ENCODE measurements around the gene P2RX7. TPM values are rescaled to one million over a fixed set of nuclear protein-coding genes. Genes with fewer than 3 reads are reported as not detected.
"Not testable (repeated sequence)": the region's sequence is repeated elsewhere in the genome, so short reads cannot be mapped to it uniquely, and the experiment has no call there.

The P2RX7 gene
- polyA plus RNA-seq, 1 donor, result 1.0 TPM

- DNase-seq (ENCODE audit: low read depth), result not testable (repeated sequence)
Measured at GRCh38 chr12:121229826-121230537, 97.3 kb downstream of the P2RX7 start.

GRCh38 chr12:121230538-121230907, 97.8 kb downstream of the P2RX7 start:
- DNase-seq (ENCODE audit: low read depth), result no peak

GRCh38 chr12:121232163-121232562, 99.5 kb downstream of the P2RX7 start:
- DNase-seq (ENCODE audit: low read depth), result no peak

- no peak for DNase-seq (ENCODE audit: low read depth)
Measured at GRCh38 chr12:121232977-121233627, 100.4 kb downstream of the P2RX7 start.

GRCh38 chr12:121233628-121234020, 100.9 kb downstream of the P2RX7 start:
- no peak for DNase-seq (ENCODE audit: low read depth)

- DNase-seq (ENCODE audit: low read depth), result no peak
Measured at GRCh38 chr12:121236776-121237175, 104.1 kb downstream of the P2RX7 start.

- no peak for DNase-seq (ENCODE audit: low read depth)
Measured at GRCh38 chr12:121237415-121237814, 104.7 kb downstream of the P2RX7 start.

Other genes starting within 250 kb of the P2RX7 start
- gene SPPL3, start 228.5 kb upstream of the P2RX7 start, polyA plus RNA-seq (ENCODE audit: insufficient read length), result 49.2 TPM
- not detected for gene HNF1A, start 154.3 kb upstream of the P2RX7 start, polyA plus RNA-seq (ENCODE audit: insufficient read length)
- gene C12orf43, start 116.4 kb upstream of the P2RX7 start, polyA plus RNA-seq (ENCODE audit: insufficient read length), result 10.6 TPM
- not detected for gene OASL, start 93.6 kb upstream of the P2RX7 start, polyA plus RNA-seq (ENCODE audit: insufficient read length)
- 9.9 TPM for gene P2RX4, start 77.3 kb downstream of the P2RX7 start, polyA plus RNA-seq (ENCODE audit: insufficient read length)
- gene CAMKK2, start 163.8 kb downstream of the P2RX7 start, polyA plus RNA-seq (ENCODE audit: insufficient read length), result 17.7 TPM
- gene ANAPC5, start 219.5 kb downstream of the P2RX7 start, polyA plus RNA-seq (ENCODE audit: insufficient read length), result 117 TPM